H1 (cell line): ENCODE data around the gene CTXN3. TPM values are rescaled to one million over a fixed set of nuclear protein-coding genes. Genes with fewer than 3 reads are reported as not detected.

Experiments used
- CBX5 ChIP-seq: fragments of 300-800, 300-1000 bp; sonication (generic); IDR thresholded peaks from 2 replicates; pipeline ENCODE4 v1.7.1; 2016; ENCODE audit warnings: antibody characterized with exemption, low read length, low read depth
- HDAC6 ChIP-seq: IDR thresholded peaks from one replicate; pipeline ENCODE4 v1.7.1; 2012; ENCODE audit warnings: low read depth, mild to moderate bottlenecking, inconsistent platforms, low read length, moderate library complexity
- KDM5A ChIP-seq: fragments of 200-600 bp; IDR thresholded peaks from 2 replicates; pipeline ENCODE4 v1.7.1; 2012; ENCODE audit warnings: mild to moderate bottlenecking, low read length, inconsistent platforms, mixed read lengths
- RAD21 ChIP-seq, 2 experiments: IDR thresholded peaks in 1 of 2; conservative IDR thresholded peaks in 1 of 2; 2 replicates each; pipeline ENCODE4 v1.6.1; 2011; ENCODE audit warnings: low read depth in 2 of 2, low read length in 2 of 2, improper control_type of control experiment in 1 of 2, inconsistent platforms in 1 of 2, mild to moderate bottlenecking in 1 of 2, moderate library complexity in 1 of 2
- RXRA ChIP-seq: IDR thresholded peaks from 2 replicates; pipeline ENCODE4 v1.6.1; 2011; ENCODE audit warnings: low read depth, mild to moderate bottlenecking, low read length, moderate library complexity; ENCODE audit not compliant: insufficient read depth
- polyA plus RNA-seq, 7 experiments: library from polyadenylated mRNA; depleted of rRNA in 3 of 7; stranded (reverse) in 5 of 7; unstranded in 2 of 7; fragments of >200 nt in 5 of 7; fragments of 200-250 nt in 2 of 7; gene quantifications; 1 replicate in 5 of 7; 2 replicates in 1 of 7; 4 replicates in 1 of 7; pipeline versions ENCODE4 v1.2.1 to v1.2.3, GENCODE V29; 2011 to 2013; ENCODE audit warnings: missing spikeins in 2 of 7, mixed read lengths in 2 of 7
- total RNA-seq: library from RNA; stranded (reverse); fragmentation: NEBNext Ultra II Directional; extraction: Animal tissue kit (Norgen Biotek cat#: 25700); gene quantifications from 2 replicates; pipeline ENCODE4 v1.2.1, GENCODE V29; 2021

CTXN3 gene
- total and polyA plus RNA-seq, 2 of the 8 experiments (the other 6 are each of a cell fraction or from before 2014, with no cell fraction given), result 0.05 TPM; not detected in 1

DNA sequence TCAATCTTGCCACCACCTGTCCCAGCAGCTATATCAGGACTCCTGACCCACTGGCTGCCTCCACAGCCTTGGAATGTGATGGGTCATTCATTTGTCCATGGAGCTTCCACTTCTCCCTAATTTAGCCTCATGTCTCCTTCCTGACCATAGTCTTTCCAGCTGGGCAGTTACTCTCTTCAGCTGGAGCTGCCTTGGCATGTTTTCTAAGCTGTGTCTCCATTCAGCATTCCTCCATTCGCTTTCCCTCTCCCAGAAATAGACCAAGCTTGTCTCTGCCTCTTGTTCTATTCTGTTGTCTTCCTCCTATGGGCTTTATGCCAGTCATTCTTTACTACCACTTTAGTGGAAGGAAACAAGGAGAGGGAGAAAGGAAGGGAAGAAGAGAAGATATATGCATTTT is 5.3 kb upstream of the CTXN3 start (continued):
- TF ChIP-seq RXRA, result no peak
- no peak for TF ChIP-seq RAD21 (IDR thresholded peaks at IDR 0.05 in 1 of 2, conservative IDR thresholded peaks at IDR 0.05 in 1 of 2; ENCODE audit: low read depth in 2 of 2, low read length in 2 of 2)
- TF ChIP-seq HDAC6, result no peak
- TF ChIP-seq KDM5A, result no peak
- TF ChIP-seq CBX5, result no peak
